ENCODE data around the gene FGF19. TPM values are rescaled to one million over a fixed set of nuclear protein-coding genes. Genes with fewer than 3 reads are reported as not detected.

The FGF19 gene, protein sequence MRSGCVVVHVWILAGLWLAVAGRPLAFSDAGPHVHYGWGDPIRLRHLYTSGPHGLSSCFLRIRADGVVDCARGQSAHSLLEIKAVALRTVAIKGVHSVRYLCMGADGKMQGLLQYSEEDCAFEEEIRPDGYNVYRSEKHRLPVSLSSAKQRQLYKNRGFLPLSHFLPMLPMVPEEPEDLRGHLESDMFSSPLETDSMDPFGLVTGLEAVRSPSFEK
- polyA plus RNA-seq (ENCODE audit: insufficient read length) = 0.58 TPM

DNA sequence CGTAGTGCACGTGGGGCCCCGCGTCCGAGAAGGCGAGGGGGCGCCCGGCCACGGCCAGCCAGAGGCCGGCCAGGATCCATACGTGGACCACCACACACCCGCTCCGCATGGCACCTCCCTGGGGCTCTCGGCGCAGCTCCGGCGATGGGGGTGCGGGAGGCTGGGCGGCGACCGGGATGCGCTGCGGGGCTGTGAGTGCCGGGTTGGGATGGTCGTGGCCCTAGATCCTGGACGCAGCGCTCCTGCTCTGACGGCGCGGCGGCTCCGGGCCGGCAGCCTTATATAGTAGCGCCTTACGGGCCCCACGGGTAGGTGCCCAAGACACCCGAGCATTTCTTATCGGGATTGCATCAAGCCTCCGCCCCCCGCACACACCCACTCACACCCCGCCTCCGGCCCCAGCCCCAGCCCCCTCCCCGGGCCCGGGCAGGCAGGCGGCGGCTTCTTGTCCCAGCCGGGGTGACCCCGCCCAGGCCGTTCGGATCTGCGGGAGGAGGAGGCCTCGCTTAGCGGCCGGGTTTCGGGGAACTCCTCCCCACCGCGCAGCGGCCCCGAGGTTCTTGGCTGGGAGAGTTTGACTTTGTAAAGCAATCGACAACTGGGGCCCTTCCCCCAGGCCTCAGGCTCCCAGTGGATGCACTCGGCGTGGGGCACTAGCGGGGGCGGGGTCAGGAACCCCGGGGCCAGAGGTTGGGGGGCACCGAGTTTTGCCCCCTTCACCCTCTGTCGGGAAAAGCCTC, at the start of gene FGF19:
Gene FGF19 (minus strand): TSS at position 255 of the 740 bp plus-strand sequence. CDS start 146 bp downstream, at position 109.
- DNase-seq = no peak

DNA sequence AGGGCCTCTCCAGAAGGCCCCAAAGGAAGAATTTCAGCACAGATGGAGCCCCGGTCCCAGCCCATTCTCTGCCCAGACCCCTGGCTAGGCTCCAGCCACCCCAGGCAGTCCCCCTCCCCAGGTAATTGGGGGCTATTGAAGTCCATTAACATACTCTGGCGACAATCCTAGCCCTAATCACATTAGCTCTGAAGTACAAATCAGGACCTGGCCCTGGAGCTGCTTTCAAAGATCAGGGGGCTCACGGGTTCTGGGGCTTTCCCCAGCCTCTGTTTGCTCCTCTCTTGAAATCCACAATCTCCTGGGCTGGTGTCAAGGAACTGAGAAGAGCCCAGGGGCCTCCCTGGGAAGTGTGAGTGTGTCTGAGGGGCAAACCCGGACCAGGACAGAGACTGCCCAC, 49.1 kb upstream of the FGF19 start:
- no peak for DNase-seq

DNA sequence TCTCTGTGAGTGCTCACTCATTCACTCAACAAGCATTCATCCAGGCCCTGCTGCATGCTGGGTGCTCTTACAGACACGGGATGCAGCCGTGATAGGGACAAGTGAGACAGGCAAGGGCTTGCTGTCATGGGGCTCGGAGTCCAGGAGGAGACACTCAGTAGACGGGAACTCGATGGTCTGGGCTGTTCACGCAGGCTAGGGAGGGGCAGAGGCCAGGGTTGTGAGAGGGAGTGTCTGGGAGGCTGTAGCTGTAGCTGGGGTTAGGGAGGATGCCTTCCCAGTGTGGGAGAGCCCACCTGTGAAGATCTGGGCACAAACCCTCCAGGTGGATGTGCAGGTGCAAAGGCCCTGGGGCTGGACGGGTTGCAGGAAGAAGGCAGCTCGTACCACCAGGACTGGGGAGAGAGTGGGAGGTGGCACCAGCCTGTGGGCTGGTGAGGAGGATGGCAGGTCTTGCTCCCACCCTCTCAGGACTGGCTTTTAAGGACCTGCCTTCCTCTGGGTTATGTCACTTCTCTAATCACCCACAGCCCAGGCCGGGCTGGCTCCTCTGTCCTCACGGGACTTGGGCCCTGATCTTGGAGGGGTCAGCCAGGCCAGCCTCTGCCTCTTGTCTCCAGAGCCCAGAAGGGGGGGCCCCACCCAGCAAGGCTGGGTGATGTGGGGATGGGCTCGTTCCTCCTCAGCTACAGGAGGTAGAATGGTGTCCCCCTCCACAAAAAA, 47.2 kb upstream of the FGF19 start:
- no peak for DNase-seq

DNA sequence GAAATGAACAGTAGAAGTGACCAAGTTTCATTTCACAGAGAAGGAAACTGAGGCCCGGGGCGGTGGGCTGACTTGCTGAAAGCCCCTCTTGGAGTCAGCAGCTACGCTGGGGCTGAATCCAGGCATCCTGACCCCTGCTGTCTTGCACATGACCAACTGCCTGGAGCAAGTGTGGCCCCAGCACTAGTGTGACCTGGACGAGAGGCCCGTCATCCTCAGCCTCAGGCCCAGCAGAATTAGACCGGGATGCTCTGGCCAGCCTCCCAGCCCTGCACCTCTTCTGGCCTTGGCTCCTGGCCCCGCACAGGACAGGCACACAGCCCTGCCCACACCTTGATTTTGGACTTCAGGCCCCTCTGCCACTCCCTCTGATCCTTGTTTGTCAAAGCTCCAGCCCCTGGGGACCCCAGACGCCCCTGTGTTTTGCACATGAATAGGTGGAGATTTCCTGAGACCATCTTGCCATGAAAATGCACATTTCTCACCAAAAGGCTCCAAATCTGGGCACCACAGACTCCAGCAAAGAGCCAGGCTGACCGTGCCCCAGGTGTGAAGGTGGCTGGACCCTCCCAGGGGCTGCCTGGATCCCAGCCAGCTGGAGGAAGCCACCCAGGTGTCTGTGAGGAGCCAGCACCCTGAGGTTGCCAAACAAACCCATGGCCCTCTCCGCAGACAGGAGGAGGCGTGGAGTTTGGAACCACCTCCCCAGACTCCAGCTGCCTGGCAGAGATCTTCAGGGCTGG, 46.5 kb upstream of the FGF19 start:
- DNase-seq = no peak

DNA sequence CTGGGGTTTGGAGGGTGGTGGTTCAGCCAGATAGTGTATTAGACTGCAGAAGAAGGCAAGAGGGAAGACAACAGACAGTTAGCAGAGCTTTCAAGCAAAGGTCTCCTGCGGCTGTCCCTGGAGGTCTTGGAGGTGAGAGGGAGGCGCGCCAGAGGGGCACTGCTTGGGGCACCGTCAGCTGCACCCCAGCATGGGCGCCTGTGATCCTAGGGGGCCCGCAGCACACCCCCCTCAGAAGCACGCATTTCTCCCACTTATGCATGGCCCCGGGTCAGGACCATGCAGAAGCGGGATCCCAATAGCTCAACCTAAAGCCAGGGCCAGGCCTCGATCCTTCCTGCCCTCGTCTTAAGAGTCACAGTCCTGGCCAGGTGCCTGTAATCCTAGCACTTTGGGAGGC, 44.8 kb upstream of the FGF19 start:
- no peak for DNase-seq

DNA sequence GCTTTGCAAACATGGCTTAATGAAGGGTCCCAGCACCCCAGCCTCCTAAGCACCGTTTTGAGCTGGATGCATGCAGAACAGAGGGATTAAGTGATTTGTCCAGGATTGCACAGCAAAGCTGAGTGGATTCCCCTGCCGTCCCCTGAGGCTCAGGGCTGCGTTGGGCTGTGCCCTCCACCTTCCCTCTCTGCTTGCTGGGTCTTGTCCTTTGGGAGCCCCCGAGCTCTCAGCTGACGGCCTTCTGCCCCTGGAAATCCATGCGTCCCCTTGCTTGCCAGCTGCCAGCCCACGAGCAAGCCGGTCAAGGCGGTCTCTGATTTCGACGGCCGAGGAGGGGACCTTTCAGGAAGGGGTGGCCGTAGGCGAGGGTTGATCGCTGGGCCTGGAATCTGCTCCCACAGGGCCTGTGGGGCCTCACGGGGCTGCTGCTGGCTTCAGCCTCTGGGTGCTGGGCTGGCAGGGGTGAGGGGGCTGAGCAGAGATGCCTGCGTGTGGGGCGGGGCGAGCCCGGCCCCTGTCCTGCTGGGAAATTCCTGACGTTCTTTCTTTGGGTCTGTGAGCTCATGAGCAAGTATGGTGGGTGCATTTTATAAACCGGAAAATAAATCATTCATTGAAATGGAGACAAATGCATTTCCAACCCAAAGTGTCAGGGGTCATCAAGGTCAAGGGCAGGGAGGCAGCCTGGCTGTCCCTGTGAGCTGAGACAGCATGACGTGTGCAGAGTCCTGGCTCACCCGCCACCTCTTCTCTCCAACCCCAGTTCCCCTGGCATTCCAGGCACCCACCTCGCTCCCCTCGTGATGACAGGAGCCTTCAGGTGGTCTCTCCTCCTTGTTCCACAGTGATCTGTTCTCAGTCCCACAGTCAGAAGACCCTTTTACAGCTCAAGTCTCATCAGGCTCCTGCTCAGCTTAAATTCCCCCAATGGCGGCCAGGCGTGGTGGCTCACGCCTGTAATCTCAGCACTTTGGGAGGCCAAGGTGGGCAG, 43.2 kb upstream of the FGF19 start:
- no peak for DNase-seq

DNA sequence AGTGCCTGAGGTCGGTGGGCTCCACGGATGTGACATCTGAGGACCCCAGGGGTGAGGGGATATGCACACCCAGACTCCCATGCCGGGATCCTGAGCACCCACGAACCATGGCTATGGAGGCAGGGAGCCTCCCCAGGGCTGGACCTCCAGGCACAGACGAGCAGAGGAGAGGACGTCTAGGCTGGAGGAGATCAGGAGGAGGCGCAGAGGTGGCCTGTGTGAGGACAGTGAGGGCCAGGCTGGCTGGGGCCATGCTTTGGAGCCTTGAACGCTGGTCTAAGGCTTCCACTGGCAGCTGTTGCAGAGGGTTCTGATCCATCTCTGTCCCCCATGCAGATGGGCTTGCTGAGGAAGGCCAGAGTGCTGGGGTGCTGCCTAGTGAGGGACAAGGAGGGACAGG, 42.3 kb upstream of the FGF19 start:
- no peak for DNase-seq

DNA sequence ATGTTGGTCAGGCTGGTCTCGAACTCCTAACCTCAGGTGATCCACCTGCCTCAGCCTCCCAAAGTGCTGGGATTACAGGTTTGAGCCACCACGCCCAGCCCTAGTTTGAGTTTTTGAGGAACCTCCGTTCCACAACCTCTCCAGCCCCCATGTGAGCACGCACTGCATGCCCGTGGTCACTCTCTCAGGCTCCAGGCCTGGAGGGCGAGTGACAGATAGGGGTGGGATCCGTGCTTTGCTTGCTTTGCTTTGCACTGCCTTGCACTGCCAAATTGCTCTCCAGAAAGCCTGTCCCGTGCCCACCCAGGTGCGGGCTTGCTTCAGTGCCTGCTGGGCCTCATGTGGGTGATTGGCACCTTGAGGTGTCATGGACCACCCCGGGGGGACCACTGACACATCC, 41.4 kb upstream of the FGF19 start:
- no peak for DNase-seq

DNA sequence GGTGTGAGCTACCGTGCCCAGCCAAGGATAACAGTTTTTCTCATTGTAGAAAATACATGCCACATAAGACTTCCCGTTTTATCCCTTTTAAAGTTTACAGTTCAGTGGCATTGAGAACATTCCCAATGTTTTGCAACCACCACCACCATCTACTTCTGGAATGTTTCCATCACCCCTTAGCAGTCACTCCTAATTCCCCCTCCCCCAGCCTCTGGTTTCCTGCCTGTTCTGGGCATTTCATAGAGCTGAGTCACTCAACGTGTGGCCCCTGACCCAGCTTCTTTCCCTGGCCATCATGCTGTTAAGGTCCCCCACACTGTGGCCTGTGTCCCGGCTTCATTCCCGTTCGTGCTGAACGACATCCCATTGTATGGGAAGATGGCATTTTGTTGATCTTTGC, 40.6 kb upstream of the FGF19 start:
- no peak for DNase-seq

DNA sequence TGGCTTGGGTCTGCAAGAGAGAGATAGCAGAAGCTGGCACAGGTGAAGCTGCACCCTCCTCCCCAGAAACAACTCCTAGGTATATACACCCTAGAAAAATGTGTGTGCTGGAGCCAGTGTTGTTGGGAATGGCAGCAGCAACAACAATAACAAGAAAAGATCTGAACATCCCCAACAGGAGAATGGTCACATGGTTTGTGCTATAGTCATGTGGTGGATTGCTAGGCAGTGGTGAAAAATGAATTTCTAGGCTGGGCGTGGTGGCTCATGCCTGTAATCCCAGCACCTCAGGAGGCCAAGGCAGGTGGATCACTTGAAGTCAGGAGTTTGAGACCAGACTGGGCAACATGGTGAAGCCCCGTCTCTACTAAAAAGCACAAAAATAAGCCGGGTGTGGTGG, 31.0 kb upstream of the FGF19 start:
- no peak for DNase-seq

DNA sequence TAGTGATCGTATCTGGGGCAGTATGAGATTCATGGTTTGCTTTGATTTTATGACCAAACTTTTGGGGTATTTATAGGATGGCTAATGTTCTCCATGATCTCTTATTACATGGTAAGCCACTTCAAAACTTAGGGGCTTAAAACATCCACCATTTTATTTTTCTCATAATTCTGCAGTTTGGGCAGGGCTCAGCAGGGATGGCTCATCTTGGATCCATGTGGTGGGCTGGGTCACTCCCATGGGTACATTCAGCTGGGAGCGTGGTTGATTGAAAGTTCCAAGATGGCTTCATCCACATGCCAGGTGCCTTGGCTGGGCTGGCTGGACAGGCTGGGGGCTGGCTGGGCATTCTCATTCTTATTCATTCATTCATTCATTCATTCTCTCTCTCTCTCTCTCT, 30.5 kb upstream of the FGF19 start:
- no peak for DNase-seq

DNA sequence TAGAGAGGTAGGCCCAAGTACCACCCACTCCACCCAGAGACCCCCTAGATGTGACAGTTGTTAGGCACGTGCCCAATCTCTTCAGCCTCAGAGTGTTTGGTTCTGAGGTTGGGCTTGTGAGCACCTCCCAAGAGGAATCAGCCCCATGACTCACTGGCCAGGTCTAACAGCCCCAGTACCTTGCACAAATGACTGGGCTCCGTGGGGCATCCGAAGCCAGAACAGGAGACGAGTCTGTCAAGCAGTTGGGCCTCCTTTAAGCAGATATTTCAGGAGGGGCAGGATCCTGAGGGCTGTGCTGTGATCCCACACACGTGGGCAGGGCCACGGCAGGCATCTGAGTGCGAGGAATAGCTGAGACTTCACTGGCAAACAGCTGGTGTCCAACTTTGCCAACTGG, 29.1 kb upstream of the FGF19 start:
- no peak for DNase-seq

DNA sequence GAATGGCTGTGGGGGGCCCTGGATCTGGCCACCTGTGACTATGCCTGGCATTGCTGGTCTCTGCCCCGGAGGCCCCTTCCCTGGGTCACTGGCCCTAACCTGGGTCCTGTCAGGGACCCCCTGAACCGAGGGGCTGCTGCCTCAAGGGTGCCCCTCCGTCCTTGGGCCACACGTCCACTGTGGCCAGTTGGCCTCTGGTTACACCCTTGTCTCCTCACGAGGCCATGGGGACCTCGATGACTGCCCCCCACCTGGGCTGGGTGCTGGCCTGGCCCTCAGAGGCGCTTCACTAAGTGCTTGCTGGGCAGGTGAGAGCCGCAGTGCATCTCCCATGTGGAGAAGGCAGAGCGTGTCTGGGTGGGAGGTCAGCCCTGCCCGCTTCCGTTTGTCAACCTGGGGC, 27.3 kb upstream of the FGF19 start:
- no peak for DNase-seq

DNA sequence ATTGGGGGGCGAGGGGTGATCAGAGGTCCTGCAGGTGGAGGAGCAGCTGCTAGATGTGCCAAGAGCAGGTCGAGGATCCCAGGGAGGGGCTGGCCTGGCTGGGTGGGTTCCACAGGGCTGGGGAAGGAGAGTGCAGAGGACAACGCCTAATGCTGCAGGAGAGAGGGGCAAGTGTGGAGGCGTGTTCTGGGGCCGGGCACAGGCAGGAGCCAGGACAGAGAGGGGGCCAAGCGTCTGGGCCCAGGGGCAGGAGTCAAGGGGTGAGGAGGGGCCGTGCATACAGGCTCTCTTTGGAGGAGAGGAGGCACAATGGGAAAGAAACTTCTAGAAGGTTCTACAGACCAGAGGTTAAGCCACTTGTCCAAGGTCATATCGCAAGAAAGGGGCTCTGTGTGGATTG, 26.7 kb upstream of the FGF19 start:
- no peak for DNase-seq

DNA sequence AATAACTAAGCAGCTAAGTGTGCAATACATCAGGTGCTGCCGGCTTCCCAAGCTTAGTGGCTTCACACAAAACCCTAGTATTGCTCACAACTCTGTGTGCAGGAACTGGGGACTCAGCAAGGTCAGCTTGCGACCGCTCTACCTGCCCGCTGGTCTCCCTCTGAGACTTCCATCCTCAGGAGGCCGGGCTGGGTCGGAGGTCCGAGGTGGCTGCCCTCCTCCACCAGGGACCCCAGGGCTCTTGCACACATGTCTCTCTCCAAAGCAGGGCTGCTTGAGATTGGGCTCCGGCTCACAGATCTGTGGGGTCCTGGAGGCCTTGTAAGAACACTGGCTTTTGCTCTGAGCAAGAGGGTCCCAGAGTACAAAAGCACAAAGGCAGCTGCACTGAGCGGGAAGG, 25.4 kb upstream of the FGF19 start:
- DNase-seq = no peak

DNA sequence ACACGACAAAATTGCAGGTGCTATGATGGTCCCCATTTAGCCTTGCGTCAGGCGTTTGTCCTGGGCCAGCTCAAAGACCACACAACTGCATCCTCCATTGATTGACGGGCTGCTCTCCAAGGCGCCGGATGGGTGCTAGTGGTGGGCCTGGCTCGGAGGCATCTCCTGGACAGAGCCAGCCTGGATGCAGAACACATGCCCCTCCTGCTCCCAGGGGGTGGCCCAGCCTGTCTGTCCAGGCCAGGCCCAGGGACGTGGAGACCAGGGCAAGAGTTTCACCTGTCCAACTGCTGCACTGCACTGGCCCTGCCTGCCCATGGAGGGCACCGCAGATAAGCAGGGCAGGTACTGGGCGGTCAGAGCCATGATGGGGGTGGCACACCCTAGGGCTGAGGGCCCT, 23.4 kb upstream of the FGF19 start:
- no peak for DNase-seq

DNA sequence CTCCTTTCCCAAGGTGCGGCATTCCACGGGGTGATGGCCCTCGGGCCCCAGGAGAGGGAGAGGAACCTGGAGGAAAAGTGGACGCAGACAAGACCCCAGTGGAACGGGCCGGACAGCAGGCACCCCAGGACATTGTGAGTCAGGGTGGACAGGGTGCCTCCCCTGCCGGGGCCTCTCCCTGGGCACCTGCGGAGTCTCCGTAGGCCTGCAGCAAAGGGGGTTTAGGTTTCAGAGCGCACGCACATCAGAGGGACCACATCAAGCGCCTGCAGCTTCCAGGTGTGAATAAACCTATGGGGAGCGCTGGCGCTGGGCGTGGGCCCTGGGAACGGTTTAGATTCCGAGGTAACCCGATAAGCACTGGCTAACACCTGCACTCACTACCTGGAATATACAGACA, 22.7 kb upstream of the FGF19 start:
- DNase-seq = no peak

DNA sequence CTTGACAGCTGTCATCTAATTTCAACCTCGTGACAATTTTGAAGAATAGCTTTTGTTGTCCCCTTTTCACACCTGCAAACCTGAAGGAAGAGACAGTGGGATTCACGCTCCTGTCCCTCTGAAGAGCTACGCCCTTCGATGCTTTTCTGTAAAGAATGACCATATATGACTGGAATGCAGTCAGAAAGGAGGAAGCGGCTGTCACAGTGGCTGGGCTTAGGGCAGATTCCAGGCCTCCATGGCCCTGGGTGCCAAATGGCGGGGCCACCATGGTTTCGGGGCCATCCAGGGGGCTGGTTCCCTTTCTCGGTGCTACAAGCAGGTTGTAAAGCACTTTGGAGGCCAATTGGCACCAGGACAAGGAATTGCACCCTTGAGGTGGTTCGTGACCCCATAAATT, 22.2 kb upstream of the FGF19 start:
- no peak for DNase-seq

DNA sequence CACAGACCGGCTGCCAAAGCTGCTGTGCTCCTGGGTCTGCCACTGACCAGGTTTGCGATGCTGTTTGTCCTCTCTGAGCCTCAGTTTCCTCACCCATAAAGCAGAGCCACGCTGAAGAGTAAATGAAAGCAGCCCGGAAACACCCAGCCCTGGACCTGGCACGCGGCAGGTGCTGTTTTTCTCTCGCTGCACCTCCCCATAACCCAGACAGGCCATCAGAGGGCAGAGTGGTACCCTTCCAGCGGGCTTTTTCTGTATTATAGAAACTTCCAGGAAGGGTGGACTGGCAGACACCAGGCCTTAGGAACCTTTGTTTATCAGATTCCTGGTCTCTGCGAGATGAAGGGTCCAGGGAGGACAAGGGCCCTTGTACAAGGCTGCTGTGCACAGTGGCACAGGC, 17.9 kb upstream of the FGF19 start:
- DNase-seq = no peak

DNA sequence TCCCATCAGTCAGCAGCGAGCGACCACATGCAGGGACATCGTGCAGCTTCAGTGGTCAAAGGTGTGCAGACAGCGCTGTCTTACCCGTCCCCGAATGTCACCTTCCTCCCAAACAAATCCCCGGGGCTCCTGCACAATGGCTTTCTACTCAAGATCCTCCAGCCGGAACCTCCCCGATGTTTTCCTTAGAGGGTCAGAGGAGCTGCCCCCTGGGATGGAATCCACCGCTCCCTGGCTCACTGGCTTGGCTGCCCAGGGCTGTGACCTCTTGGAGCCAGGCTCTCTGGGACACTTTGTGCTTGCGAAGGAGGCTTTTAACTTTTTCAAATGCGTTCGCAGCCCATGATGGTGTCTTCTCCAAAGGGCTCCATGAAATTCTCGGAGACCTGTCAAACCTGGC, 17.3 kb upstream of the FGF19 start:
- no peak for DNase-seq

DNA sequence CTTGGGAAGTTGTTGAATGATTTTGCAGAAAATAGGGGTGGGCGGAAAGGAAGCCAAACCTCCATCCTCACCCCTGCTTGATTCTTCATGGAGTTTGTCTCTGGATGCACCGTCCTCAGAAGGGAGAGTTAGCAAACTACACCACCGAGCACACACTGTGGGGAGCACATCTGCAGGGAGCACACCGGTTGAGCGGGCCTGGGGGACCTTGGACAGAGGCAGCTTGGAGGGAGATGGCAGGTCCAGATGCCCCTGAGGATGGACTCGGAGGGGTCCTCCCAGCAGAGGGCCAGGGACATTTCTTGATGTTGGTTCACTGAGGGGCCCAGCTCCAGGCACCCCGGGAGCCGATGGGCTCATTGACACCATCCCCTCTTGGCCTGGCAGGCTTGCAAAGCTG, 15.1 kb upstream of the FGF19 start:
- no peak for DNase-seq

DNA sequence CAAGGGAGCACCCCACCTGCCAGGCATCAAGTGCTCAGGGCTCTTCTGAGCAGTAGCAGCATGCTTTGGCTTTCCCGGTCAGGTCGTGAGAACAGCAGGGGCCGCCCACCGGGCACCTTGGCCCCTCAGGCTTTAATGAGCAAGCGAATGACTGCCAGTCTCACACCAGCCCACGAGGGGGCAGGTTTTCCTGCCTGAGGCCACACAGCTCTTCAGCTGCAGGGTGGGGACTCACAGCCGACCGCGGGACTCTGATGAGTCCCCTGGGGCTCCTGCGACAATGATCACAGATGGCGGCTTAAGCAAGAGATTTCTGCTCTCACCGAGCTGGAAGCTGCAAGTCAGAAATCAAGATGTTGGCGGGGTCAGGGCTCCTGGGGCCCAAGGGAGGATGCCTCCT, 14.3 kb upstream of the FGF19 start:
- DNase-seq = no peak
